COLO668 (cell line): Measurements from ENCODE around the gene GRAMD1C.
A peak's percentile ranks its signal among the peaks of the same experiment; 100 is the strongest.
"Not testable (repeated sequence)": the region's sequence is repeated elsewhere in the genome, so short reads cannot be mapped to it uniquely, and the experiment has no call there.

ENCODE experiments used
- DNase-seq: peaks from one replicate; lab custom pipeline; 2025; ENCODE audit not compliant: unreplicated experiment; lab: John Stamatoyannopoulos, UW

The GRAMD1C gene

GRCh38 chr3:113838631-113839209 is at the start of gene GRAMD1C:
GRAMD1C (plus strand) TSS chr3:113838788; CDS start chr3:113838910, 122 bp downstream.
- peak; percentile 83 for DNase-seq

GRCh38 chr3:113791381-113791780 is 47.2 kb upstream of the GRAMD1C start:
- no peak for DNase-seq

GRCh38 chr3:113794526-113794925 is 44.1 kb upstream of the GRAMD1C start:
- DNase-seq = no peak

- no peak for DNase-seq
Observed at GRCh38 chr3:113795693-113796092, 42.9 kb upstream of the GRAMD1C start.

- DNase-seq = no peak
Observed at GRCh38 chr3:113802795-113803455, 35.7 kb upstream of the GRAMD1C start.

- DNase-seq = no peak
Observed at GRCh38 chr3:113804661-113805060, 33.9 kb upstream of the GRAMD1C start.

GRCh38 chr3:113805249-113805648 is 33.3 kb upstream of the GRAMD1C start:
- DNase-seq = no peak

- DNase-seq = no peak
Observed at GRCh38 chr3:113812854-113813253, 25.7 kb upstream of the GRAMD1C start.

- DNase-seq = no peak
Observed at GRCh38 chr3:113819866-113820265, 18.7 kb upstream of the GRAMD1C start.

- DNase-seq = no peak
Observed at GRCh38 chr3:113825090-113825489, 13.5 kb upstream of the GRAMD1C start.

GRCh38 chr3:113828600-113828999 is 10.0 kb upstream of the GRAMD1C start:
- DNase-seq = no peak

GRCh38 chr3:113829576-113830354 is 8.8 kb upstream of the GRAMD1C start:
- no peak for DNase-seq

- DNase-seq = no peak
Observed at GRCh38 chr3:113831103-113831355, 7.6 kb upstream of the GRAMD1C start.

- DNase-seq = no peak
Observed at GRCh38 chr3:113832477-113833164, 6.0 kb upstream of the GRAMD1C start.

- DNase-seq = no peak
Observed at GRCh38 chr3:113834983-113835382, 3.6 kb upstream of the GRAMD1C start.

GRCh38 chr3:113839551-113839950 is 963 bp downstream of the GRAMD1C start:
- DNase-seq = no peak

- no peak for DNase-seq
Observed at GRCh38 chr3:113844622-113845222, 6.1 kb downstream of the GRAMD1C start.

- DNase-seq = no peak
Observed at GRCh38 chr3:113847247-113847646, 8.7 kb downstream of the GRAMD1C start.

- no peak for DNase-seq
Observed at GRCh38 chr3:113847664-113848461, 9.3 kb downstream of the GRAMD1C start.

- not testable (repeated sequence) for DNase-seq
Observed at GRCh38 chr3:113849071-113849470, 10.5 kb downstream of the GRAMD1C start.

GRCh38 chr3:113849841-113850240 is 11.3 kb downstream of the GRAMD1C start:
- not testable (repeated sequence) for DNase-seq
